DMS79 treated with DMSO at 0.1 percent for 48 hours (cell line): ENCODE data around the gene TMEM179.

ENCODE experiments used
- DNase-seq: peaks from one replicate; lab custom pipeline; 2025; lab: John Stamatoyannopoulos, UW

Gene TMEM179

GRCh38 chr14:104598910-104599273, 5.7 kb downstream of the TMEM179 start:
- DNase-seq = no peak

- peak; percentile 40 for DNase-seq
Observed at GRCh38 chr14:104598039-104598909, 6.3 kb downstream of the TMEM179 start.

GRCh38 chr14:104597576-104597975, 7.0 kb downstream of the TMEM179 start:
- no peak for DNase-seq

- no peak for DNase-seq
Observed at GRCh38 chr14:104596927-104597351, 7.6 kb downstream of the TMEM179 start.

- DNase-seq = no peak
Observed at GRCh38 chr14:104596451-104596918, 8.1 kb downstream of the TMEM179 start.

GRCh38 chr14:104595911-104596450, 8.6 kb downstream of the TMEM179 start:
- DNase-seq = no peak

- no peak for DNase-seq
Observed at GRCh38 chr14:104595116-104595675, 9.4 kb downstream of the TMEM179 start.

- no peak for DNase-seq
Observed at GRCh38 chr14:104594310-104595046, 10.1 kb downstream of the TMEM179 start.

GRCh38 chr14:104593710-104594136, 10.8 kb downstream of the TMEM179 start:
- no peak for DNase-seq

GRCh38 chr14:104593241-104593701, 11.3 kb downstream of the TMEM179 start:
- DNase-seq = no peak

GRCh38 chr14:104592785-104593184, 11.8 kb downstream of the TMEM179 start:
- no peak for DNase-seq

- DNase-seq = no peak
Observed at GRCh38 chr14:104592292-104592672, 12.3 kb downstream of the TMEM179 start.

- DNase-seq = no peak
Observed at GRCh38 chr14:104591506-104592291, 12.9 kb downstream of the TMEM179 start.

- no peak for DNase-seq
Observed at GRCh38 chr14:104591031-104591430, 13.5 kb downstream of the TMEM179 start.

- DNase-seq = no peak
Observed at GRCh38 chr14:104590240-104590965, 14.2 kb downstream of the TMEM179 start.

- no peak for DNase-seq
Observed at GRCh38 chr14:104589338-104590195, 15.0 kb downstream of the TMEM179 start.

- DNase-seq = no peak
Observed at GRCh38 chr14:104588066-104588857, 16.3 kb downstream of the TMEM179 start.

- DNase-seq = no peak
Observed at GRCh38 chr14:104587641-104588040, 16.9 kb downstream of the TMEM179 start.
